ENCODE data around the gene KIAA1217.

KIAA1217 gene

DNA sequence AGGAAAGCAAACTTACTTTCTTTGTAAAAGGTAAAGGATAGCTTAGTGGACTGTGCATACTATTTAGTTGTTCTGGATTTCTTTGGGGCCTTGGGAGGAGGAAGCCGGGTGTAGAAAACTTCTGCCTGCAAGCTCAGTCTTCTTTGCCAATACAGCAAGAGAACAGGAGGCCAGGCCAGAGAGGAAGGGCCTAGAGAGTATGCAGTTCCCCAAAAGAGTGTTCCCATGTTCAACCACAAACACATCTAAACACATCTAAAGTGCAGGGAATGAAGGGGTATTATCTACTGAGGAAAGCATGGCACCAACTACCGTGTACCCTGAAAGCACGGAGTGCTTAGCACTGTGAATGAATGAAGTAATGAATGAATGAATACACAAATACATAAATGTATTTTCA lies 11.0 kb downstream of the KIAA1217 start:
- H3K27ac ChIP-seq (ENCODE audit: low read depth, low read length): no peak overlapping the region
- no peaks in the 10 kb centered on the region for H3K27me3 ChIP-seq (ENCODE audit: control insufficient read depth, low read length)
- H3F3A ChIP-seq (ENCODE audit: control insufficient read depth, insufficient read depth): no peaks in the 10 kb centered on the region
- H3K79me2 ChIP-seq (ENCODE audit: control insufficient read depth, low read length): no peaks in the 10 kb centered on the region
- TF ChIP-seq EZH2phosphoT487 (IDR thresholded peaks at IDR 0.05; ENCODE audit: borderline replicate concordance, low read length): no peak
- TF ChIP-seq CTCF (IDR thresholded peaks at IDR 0.05; ENCODE audit: low read depth, low read length, poor library complexity, severe bottlenecking): no peak
- H4K20me1 ChIP-seq (ENCODE audit: control insufficient read depth, insufficient read depth, low read depth, low read length): no peaks in the 10 kb centered on the region
- H3K4me2 ChIP-seq (ENCODE audit: low read length): no peak overlapping the region
- H3K9me2 ChIP-seq (replicated peaks; ENCODE audit: control insufficient read depth, low read length): no peaks in the 10 kb centered on the region
- H3K4me1 ChIP-seq (ENCODE audit: control insufficient read depth, low read length): no peaks in the 10 kb centered on the region
- no peak overlapping the region for H3K4me3 ChIP-seq (ENCODE audit: low read length)
- H3K9me3 ChIP-seq (ENCODE audit: control insufficient read depth, insufficient read depth, low read length): no peaks in the 10 kb centered on the region
- H3K36me3 ChIP-seq (ENCODE audit: control insufficient read depth, low read length): no peaks in the 10 kb centered on the region

DNA sequence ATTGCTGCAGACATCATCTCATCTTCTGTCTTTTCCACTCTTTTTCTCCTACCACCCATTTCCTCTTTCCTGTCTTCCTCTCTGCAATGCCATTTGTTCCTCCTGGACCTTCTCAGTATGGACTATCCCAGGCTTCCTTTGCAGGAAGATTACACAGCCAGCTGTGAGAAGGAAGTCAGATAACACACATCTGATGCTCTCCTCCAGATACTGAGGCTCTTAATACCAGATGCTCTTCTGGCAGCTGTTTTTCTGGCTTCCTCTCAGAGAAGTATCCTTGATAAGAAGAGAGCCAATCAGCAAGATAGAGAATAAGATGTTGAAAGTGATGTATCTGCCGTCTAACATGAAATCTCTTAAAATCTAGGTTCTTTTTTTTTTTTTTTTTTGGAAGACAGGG lies 14.4 kb downstream of the KIAA1217 start:
- no peak overlapping the region for H3K4me2 ChIP-seq (ENCODE audit: low read length)
- H3K9me2 ChIP-seq (replicated peaks; ENCODE audit: control insufficient read depth, low read length): no peaks in the 10 kb centered on the region
- H4K20me1 ChIP-seq (ENCODE audit: control insufficient read depth, insufficient read depth, low read depth, low read length): no peaks in the 10 kb centered on the region
- no peak for TF ChIP-seq EZH2phosphoT487 (IDR thresholded peaks at IDR 0.05; ENCODE audit: borderline replicate concordance, low read length)
- no peak for TF ChIP-seq CTCF (IDR thresholded peaks at IDR 0.05; ENCODE audit: low read depth, low read length, poor library complexity, severe bottlenecking)
- no peaks in the 10 kb centered on the region for H3K4me1 ChIP-seq (ENCODE audit: control insufficient read depth, low read length)
- no peak overlapping the region for H3K27ac ChIP-seq (ENCODE audit: low read depth, low read length)
- H3K9me3 ChIP-seq (ENCODE audit: control insufficient read depth, insufficient read depth, low read length): no peaks in the 10 kb centered on the region
- no peaks in the 10 kb centered on the region for H3K36me3 ChIP-seq (ENCODE audit: control insufficient read depth, low read length)
- no peaks in the 10 kb centered on the region for H3K27me3 ChIP-seq (ENCODE audit: control insufficient read depth, low read length)
- H3K79me2 ChIP-seq (ENCODE audit: control insufficient read depth, low read length): no peaks in the 10 kb centered on the region
- H3F3A ChIP-seq (ENCODE audit: control insufficient read depth, insufficient read depth): no peaks in the 10 kb centered on the region
- no peak overlapping the region for H3K4me3 ChIP-seq (ENCODE audit: low read length)

DNA sequence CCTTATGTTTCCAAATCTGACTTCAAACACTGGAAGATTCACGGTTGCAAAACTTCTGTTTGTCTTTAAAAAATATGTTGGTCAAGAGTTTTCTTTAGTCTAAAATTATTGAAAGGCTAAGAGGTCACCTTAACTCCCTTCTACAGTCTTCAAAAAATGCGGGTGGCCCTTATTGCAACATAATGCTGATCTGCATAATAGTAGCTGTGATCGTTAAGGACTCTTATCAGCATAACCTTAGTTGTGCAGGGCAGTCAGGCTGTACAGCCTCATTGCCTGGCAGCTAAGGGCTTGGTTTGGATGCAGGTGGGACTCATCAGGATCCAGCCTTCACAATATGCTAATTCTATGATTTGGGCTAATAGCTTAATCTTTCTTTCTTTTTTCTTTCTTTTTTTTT lies 15.0 kb downstream of the KIAA1217 start:
- Histone ChIP-seq H3F3A (ENCODE audit: control insufficient read depth, insufficient read depth) (no peaks in the 10 kb centered on the region), H4K20me1 (ENCODE audit: control insufficient read depth, insufficient read depth, low read depth, low read length) (no peaks in the 10 kb centered on the region), H3K79me2 (ENCODE audit: control insufficient read depth, low read length) (no peaks in the 10 kb centered on the region), H3K9me3 (ENCODE audit: control insufficient read depth, insufficient read depth, low read length) (no peaks in the 10 kb centered on the region), H3K36me3 (ENCODE audit: control insufficient read depth, low read length) (no peaks in the 10 kb centered on the region), H3K27me3 (ENCODE audit: control insufficient read depth, low read length) (no peaks in the 10 kb centered on the region), H3K4me1 (ENCODE audit: control insufficient read depth, low read length) (no peaks in the 10 kb centered on the region), H3K4me2 (ENCODE audit: low read length) (no peak overlapping the region), H3K9me2 (replicated peaks; ENCODE audit: control insufficient read depth, low read length) (no peaks in the 10 kb centered on the region), H3K4me3 (ENCODE audit: low read length) (no peak overlapping the region), H3K27ac (ENCODE audit: low read depth, low read length) (no peak overlapping the region)
- TF ChIP-seq EZH2phosphoT487 (IDR thresholded peaks at IDR 0.05; ENCODE audit: borderline replicate concordance, low read length) (no peak), CTCF (IDR thresholded peaks at IDR 0.05; ENCODE audit: low read depth, low read length, poor library complexity, severe bottlenecking) (no peak)

GRCh38 chr10:24228642-24229041 lies 19.7 kb downstream of the KIAA1217 start:
- Histone ChIP-seq H3K4me1 (ENCODE audit: control insufficient read depth, low read length) (no peaks in the 10 kb centered on the region), H3K79me2 (ENCODE audit: control insufficient read depth, low read length) (no peaks in the 10 kb centered on the region), H3F3A (ENCODE audit: control insufficient read depth, insufficient read depth) (no peaks in the 10 kb centered on the region), H3K4me3 (ENCODE audit: low read length) (no peak overlapping the region), H3K36me3 (ENCODE audit: control insufficient read depth, low read length) (no peaks in the 10 kb centered on the region), H3K9me3 (ENCODE audit: control insufficient read depth, insufficient read depth, low read length) (no peaks in the 10 kb centered on the region), H3K27me3 (ENCODE audit: control insufficient read depth, low read length) (no peaks in the 10 kb centered on the region), H3K27ac (ENCODE audit: low read depth, low read length) (no peak overlapping the region), H4K20me1 (ENCODE audit: control insufficient read depth, insufficient read depth, low read depth, low read length) (no peaks in the 10 kb centered on the region), H3K9me2 (replicated peaks; ENCODE audit: control insufficient read depth, low read length) (no peaks in the 10 kb centered on the region), H3K4me2 (ENCODE audit: low read length) (no peak overlapping the region)
- no peak for TF ChIP-seq CTCF (IDR thresholded peaks at IDR 0.05; ENCODE audit: low read depth, low read length, poor library complexity, severe bottlenecking)
- no peak for TF ChIP-seq EZH2phosphoT487 (IDR thresholded peaks at IDR 0.05; ENCODE audit: borderline replicate concordance, low read length)
